Measurements from ENCODE around the gene NXPE4.
A peak's percentile ranks its signal among the peaks of the same experiment; 100 is the strongest.

NXPE4 gene

DNA sequence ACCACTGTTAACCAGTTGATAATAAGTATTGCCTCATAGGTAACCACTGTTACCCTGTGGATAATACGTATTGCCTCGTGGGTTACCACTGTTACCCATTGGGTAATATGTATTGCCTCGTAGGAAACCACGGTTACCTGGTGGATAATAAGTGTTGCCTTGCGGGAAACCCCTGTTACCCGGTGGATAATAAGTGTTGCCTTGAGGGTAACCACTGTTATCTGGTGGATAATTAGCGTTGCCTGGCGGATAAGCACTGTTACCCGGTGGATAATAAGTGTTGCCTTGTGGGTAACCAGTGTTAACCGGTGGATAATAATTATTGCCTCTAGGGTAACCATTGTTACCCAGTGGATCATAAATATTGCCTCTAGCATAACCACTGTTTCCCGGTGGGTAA is 27.3 kb upstream of the NXPE4 start:
- no peak overlapping the region for H3K4me3 ChIP-seq (replicated peaks; ENCODE audit: low read depth, low read length)
- no peaks in the 10 kb centered on the region; the same call in 1 of the 2 replicates for H3K27me3 ChIP-seq (replicated peaks; ENCODE audit: control insufficient read depth, insufficient read depth, low read length)
- TF ChIP-seq, protein P1, sequence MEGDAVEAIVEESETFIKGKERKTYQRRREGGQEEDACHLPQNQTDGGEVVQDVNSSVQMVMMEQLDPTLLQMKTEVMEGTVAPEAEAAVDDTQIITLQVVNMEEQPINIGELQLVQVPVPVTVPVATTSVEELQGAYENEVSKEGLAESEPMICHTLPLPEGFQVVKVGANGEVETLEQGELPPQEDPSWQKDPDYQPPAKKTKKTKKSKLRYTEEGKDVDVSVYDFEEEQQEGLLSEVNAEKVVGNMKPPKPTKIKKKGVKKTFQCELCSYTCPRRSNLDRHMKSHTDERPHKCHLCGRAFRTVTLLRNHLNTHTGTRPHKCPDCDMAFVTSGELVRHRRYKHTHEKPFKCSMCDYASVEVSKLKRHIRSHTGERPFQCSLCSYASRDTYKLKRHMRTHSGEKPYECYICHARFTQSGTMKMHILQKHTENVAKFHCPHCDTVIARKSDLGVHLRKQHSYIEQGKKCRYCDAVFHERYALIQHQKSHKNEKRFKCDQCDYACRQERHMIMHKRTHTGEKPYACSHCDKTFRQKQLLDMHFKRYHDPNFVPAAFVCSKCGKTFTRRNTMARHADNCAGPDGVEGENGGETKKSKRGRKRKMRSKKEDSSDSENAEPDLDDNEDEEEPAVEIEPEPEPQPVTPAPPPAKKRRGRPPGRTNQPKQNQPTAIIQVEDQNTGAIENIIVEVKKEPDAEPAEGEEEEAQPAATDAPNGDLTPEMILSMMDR (IDR thresholded peaks at IDR 0.05; ENCODE audit: insufficient read depth, low read length, poor library complexity, severe bottlenecking), result no peak
- no peaks in the 10 kb centered on the region for H3K36me3 ChIP-seq (ENCODE audit: control insufficient read depth, insufficient read depth, low read length)
- DNase-seq (ENCODE audit: extremely low read depth, insufficient read length), result peak; percentile 50

DNA sequence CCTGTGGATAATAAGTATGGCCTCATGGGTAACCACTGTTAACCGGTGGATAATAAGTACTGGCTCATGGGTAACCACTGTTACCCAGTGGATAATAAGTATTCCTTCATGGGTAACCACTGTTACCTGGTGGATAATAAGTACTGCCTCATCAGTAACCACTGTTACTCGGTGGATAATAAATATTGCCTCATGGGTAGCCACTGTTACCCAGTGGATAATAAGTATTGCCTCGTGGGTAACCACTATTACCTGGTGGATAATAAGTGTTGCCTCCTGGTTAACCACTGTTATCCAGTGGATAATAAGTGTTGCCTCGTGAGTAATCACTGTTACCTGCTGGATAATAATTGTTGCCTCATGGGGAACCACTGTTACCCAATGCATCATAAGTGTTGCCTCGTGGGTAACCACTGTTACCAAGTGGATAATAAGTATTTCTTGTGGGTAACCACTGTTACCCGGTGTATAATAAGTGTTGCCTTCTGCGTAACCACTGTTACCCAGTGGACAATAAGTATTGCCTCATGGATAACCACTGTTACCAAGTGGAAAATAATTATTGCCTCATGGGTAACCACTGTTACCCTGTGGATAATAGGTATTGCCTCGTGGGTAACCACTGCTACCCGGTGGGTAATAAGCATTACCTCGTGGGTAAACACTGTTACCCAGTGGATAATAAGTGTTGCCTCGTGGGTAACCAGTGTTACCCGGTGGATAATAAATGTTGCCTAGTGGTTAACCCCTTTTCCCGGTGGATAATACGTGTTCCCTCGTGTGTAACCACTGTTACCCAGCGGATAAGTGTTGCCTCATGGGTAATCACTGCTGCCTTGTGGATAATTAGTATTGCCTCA is 26.6 kb upstream of the NXPE4 start:
- TF ChIP-seq, protein P1 (IDR thresholded peaks at IDR 0.05; ENCODE audit: insufficient read depth, low read length, poor library complexity, severe bottlenecking), result no peak
- H3K4me3 ChIP-seq (replicated peaks; ENCODE audit: low read depth, low read length), result no peak overlapping the region
- H3K36me3 ChIP-seq (ENCODE audit: control insufficient read depth, insufficient read depth, low read length), result no peaks in the 10 kb centered on the region
- no peaks in the 10 kb centered on the region; the same call in 1 of the 2 replicates for H3K27me3 ChIP-seq (replicated peaks; ENCODE audit: control insufficient read depth, insufficient read depth, low read length)
- peak; percentile 43 for DNase-seq (ENCODE audit: extremely low read depth, insufficient read length)

DNA sequence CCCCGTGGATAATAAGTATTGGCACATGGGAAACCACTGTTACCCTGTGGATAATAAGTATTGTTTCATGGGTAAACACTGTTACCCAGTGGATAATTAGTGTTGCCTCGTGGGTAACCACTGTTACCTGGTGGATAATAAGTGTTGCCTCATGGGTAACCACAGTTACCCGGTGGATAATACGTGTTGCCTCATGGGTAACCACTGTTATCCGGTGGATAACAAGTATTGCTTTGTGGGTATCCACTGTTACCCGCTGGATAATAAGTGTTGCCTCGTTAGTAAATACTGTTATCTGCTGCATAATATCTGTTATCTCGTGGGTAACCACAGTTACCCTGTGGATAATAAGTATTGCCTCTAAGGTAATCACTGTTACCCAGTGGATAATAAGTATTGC is 25.5 kb upstream of the NXPE4 start:
- TF ChIP-seq, protein P1 (IDR thresholded peaks at IDR 0.05; ENCODE audit: insufficient read depth, low read length, poor library complexity, severe bottlenecking), result no peak
- H3K36me3 ChIP-seq (ENCODE audit: control insufficient read depth, insufficient read depth, low read length), result no peaks in the 10 kb centered on the region
- no peak overlapping the region for H3K4me3 ChIP-seq (replicated peaks; ENCODE audit: low read depth, low read length)
- peak; percentile 12 for DNase-seq (ENCODE audit: extremely low read depth, insufficient read length)
- no peaks in the 10 kb centered on the region; the same call in 1 of the 2 replicates for H3K27me3 ChIP-seq (replicated peaks; ENCODE audit: control insufficient read depth, insufficient read depth, low read length)

DNA sequence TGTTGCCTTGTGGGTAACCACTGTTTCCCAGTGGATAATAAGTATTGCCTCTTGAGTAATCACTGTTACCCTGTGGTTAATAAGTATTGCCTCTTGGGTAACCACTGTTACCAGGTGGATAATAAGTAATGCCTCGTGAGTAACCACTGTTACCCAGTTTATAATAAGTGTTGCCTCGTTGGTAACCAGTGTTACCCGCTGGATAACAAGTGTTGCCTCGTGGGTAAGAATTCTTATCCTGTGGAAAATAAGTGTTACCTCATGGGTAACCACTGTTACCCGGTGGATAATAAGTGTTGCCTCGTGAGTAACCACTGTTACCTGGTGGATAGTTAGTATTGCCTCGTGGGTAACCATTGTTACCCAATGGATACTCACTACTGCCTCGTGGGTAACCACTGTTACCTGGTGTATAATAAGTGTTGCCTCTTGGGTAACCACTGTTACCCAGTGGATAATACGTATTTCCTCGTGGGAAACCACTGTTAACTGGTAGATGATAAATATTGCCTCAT is 24.1 kb upstream of the NXPE4 start:
- H3K36me3 ChIP-seq (ENCODE audit: control insufficient read depth, insufficient read depth, low read length), result no peaks in the 10 kb centered on the region
- TF ChIP-seq, protein P1 (IDR thresholded peaks at IDR 0.05; ENCODE audit: insufficient read depth, low read length, poor library complexity, severe bottlenecking), result no peak
- no peaks in the 10 kb centered on the region for H3K27me3 ChIP-seq (replicated peaks; ENCODE audit: control insufficient read depth, insufficient read depth, low read length)
- no peak overlapping the region for H3K4me3 ChIP-seq (replicated peaks; ENCODE audit: low read depth, low read length)
- DNase-seq (ENCODE audit: extremely low read depth, insufficient read length), result peak; percentile 32

DNA sequence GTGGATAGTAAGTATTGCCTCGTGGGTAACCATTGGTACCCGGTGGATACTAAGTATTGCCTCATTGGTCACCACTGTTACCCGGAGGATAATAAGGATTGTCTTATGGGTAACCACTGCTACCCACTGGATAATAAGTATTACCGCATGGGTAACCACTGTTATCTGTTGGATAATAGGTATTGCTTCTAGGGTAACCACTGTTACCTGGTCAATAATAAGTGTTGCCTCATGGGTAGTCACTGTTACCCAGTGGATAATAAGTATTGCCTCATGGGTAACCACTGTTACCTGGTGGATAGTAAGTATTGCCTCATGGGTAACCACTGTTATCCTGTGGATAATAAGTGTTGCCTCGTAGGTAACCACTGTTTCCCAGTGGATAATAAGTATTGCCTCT is 22.6 kb upstream of the NXPE4 start:
- Histone ChIP-seq H3K36me3 (ENCODE audit: control insufficient read depth, insufficient read depth, low read length) (no peaks in the 10 kb centered on the region), H3K4me3 (replicated peaks; ENCODE audit: low read depth, low read length) (no peak overlapping the region), H3K27me3 (replicated peaks; ENCODE audit: control insufficient read depth, insufficient read depth, low read length) (no peaks in the 10 kb centered on the region)
- peak; percentile 51 for DNase-seq (ENCODE audit: extremely low read depth, insufficient read length)
- TF ChIP-seq, protein P1 (IDR thresholded peaks at IDR 0.05; ENCODE audit: insufficient read depth, low read length, poor library complexity, severe bottlenecking), result no peak

Measured in GM06990 (cell line).